ENCODE results near the gene GALNT10.

The GALNT10 gene

GRCh38 chr5:154380263-154380662, 189.7 kb downstream of the GALNT10 start:
- no peak for TF ChIP-seq CTCF (IDR thresholded peaks at IDR 0.05)
- no peak for DNase-seq (ENCODE audit: low spot score)
- H3K27ac ChIP-seq = no peak overlapping the region
- no peak overlapping the region for H3K4me3 ChIP-seq

GRCh38 chr5:154384480-154385235, 194.1 kb downstream of the GALNT10 start:
- no peak overlapping the region for H3K27ac ChIP-seq
- no peak overlapping the region for H3K4me3 ChIP-seq
- TF ChIP-seq CTCF (IDR thresholded peaks at IDR 0.05) = no peak
- no peak for DNase-seq (ENCODE audit: low spot score)

GRCh38 chr5:154385236-154385512, 194.6 kb downstream of the GALNT10 start:
- no peak for TF ChIP-seq CTCF (IDR thresholded peaks at IDR 0.05)
- no peak for DNase-seq (ENCODE audit: low spot score)

GRCh38 chr5:154386952-154387629, 196.6 kb downstream of the GALNT10 start:
- TF ChIP-seq CTCF (IDR thresholded peaks at IDR 0.05) = no peak
- no peak overlapping the region for H3K27ac ChIP-seq
- H3K4me3 ChIP-seq = no peak overlapping the region
- DNase-seq (ENCODE audit: low spot score) = no peak

More at GRCh38 chr5:154385236-154385512, 194.6 kb downstream of the GALNT10 start:
- H3K4me3 ChIP-seq = no peak overlapping the region
- no peak overlapping the region for H3K27ac ChIP-seq

GRCh38 chr5:154388842-154389241, 198.3 kb downstream of the GALNT10 start:
- no peak overlapping the region for H3K4me3 ChIP-seq
- DNase-seq (ENCODE audit: low spot score) = no peak
- H3K27ac ChIP-seq = no peak overlapping the region
- TF ChIP-seq CTCF (IDR thresholded peaks at IDR 0.05) = no peak

- Histone ChIP-seq H3K27ac (no peak overlapping the region), H3K4me3 (no peak overlapping the region)
- DNase-seq (ENCODE audit: low spot score) = no peak
- TF ChIP-seq CTCF (IDR thresholded peaks at IDR 0.05) = no peak
Measured at GRCh38 chr5:154390096-154390495, 199.6 kb downstream of the GALNT10 start.
